ENCODE data around the gene DYSF. TPM values are rescaled to one million over a fixed set of nuclear protein-coding genes. Genes with fewer than 3 reads are reported as not detected.

DYSF gene
- total and polyA plus RNA-seq, 2 donors (not counting 1 experiment from before 2014, with no cell fraction given) = 0.17 to 0.43 TPM

DNA sequence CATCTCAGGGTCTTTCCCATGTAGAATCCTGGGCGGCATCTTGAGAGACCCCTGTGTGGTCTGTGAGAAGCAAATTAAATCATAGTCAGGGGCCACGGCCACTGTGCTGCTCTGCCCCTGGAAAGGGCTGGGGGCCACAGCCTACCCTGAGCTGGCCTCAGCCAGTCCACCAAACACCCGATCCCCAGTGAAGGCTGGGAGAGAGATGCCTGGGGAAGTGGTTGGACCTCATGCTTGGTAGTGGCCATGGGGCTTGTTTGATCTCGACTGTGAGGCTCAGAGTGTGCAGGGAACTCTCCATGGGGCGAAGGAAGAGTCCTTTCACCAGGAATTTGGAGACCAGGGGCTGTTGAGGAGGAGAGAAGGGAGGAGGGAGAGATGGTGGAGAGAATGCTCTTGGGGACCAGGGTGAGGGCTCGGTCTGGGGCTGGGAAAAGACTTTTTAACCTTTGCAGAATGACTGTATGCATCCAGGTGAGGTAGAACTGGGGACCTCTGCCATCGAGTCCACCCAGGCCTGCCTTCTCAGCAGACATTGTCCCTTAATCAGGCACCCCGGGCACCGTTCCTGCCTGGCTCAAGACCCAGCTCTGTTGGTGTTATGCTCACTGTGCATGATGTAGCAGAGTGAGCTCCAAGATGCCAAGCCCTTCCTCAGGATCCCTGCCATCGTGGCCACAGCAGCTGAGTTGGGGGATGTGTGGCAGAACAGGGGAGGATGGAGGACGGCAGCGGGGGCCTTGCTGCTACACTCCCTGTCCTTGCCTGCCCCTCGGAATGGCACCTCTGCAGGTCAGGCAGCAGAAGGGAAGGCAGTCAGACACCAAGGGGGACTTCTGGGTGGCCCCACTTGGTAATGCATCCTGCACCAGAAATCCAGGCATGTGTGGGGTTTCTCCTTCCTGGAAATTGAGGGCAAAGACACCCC is 249.9 kb downstream of the DYSF start:
- ATAC-seq (ENCODE audit: low read depth) (no peak), DNase-seq (no peak)
- H3K27ac ChIP-seq (ENCODE audit: low read length in 2 of 2) = no peak overlapping the region
- H3K4me1 ChIP-seq (ENCODE audit: control insufficient read depth in 2 of 2, insufficient read depth in 2 of 2, low read length in 2 of 2) = no peaks in the 10 kb centered on the region
- no peaks in the 10 kb centered on the region for H3K27me3 ChIP-seq (replicated peaks in 1 of 4; ENCODE audit: control extremely low read depth in 1 of 4, control insufficient read depth in 3 of 4, insufficient read depth in 4 of 4, low read length in 3 of 4)
- no peaks in the 10 kb centered on the region for H3K27me3 Mint-ChIP-seq
- no peak overlapping the region for H3K27ac Mint-ChIP-seq
- no peaks in the 10 kb centered on the region for H3K4me1 Mint-ChIP-seq
- TF ChIP-seq EZH2 (IDR thresholded peaks at IDR 0.05; ENCODE audit: borderline replicate concordance, insufficient read depth, low read depth, low read length, poor library complexity, severe bottlenecking) = no peak
- TF ChIP-seq, protein P1, sequence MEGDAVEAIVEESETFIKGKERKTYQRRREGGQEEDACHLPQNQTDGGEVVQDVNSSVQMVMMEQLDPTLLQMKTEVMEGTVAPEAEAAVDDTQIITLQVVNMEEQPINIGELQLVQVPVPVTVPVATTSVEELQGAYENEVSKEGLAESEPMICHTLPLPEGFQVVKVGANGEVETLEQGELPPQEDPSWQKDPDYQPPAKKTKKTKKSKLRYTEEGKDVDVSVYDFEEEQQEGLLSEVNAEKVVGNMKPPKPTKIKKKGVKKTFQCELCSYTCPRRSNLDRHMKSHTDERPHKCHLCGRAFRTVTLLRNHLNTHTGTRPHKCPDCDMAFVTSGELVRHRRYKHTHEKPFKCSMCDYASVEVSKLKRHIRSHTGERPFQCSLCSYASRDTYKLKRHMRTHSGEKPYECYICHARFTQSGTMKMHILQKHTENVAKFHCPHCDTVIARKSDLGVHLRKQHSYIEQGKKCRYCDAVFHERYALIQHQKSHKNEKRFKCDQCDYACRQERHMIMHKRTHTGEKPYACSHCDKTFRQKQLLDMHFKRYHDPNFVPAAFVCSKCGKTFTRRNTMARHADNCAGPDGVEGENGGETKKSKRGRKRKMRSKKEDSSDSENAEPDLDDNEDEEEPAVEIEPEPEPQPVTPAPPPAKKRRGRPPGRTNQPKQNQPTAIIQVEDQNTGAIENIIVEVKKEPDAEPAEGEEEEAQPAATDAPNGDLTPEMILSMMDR (IDR thresholded peaks at IDR 0.05) = no peak
- H3K4me3 ChIP-seq (ENCODE audit: control extremely low read depth in 1 of 5, extremely low read depth in 1 of 5, insufficient read depth in 1 of 5, low read depth in 2 of 5, low read length in 4 of 5) = no peak overlapping the region
- H4K20me1 ChIP-seq (ENCODE audit: control insufficient read depth, insufficient read depth, low read length, poor library complexity, severe bottlenecking) = no peaks in the 10 kb centered on the region
- no peak overlapping the region for H2AFZ ChIP-seq (ENCODE audit: insufficient read depth, low read depth, low read length, poor library complexity, severe bottlenecking)
- CTCF ChIA-PET = no interaction called here
- WGBS (ENCODE audit: insufficient coverage) = 72% methylated on average over 11 of the region's 13 CpGs
- POLR2A ChIA-PET = no interaction called here
- H3K9me3 ChIP-seq (ENCODE audit: control extremely low read depth in 1 of 3, control insufficient read depth in 2 of 3, insufficient read depth in 1 of 3, low read length in 2 of 3) = no peaks in the 10 kb centered on the region
- no peak overlapping the region for H3K4me2 ChIP-seq (replicated peaks; ENCODE audit: low read depth, low read length, poor library complexity, severe bottlenecking)
- intact Hi-C loops (cut with micrococcal nuclease) = no loop called here
- H3K36me3 ChIP-seq (replicated peaks in 1 of 2; ENCODE audit: control extremely low read depth in 1 of 2, control insufficient read depth in 1 of 2, extremely low read depth in 1 of 2, insufficient read depth in 2 of 2, low read length in 1 of 2) = no peaks in the 10 kb centered on the region
- no peak overlapping the region for H3K9ac ChIP-seq (ENCODE audit: low read length)
- no peaks in the 10 kb centered on the region for H3K9me3 Mint-ChIP-seq (ENCODE audit: insufficient read depth)
- no peaks in the 10 kb centered on the region for H3K79me2 ChIP-seq (ENCODE audit: control insufficient read depth, insufficient read depth, low read length)
- no peak overlapping the region for H3K4me3 Mint-ChIP-seq

DNA sequence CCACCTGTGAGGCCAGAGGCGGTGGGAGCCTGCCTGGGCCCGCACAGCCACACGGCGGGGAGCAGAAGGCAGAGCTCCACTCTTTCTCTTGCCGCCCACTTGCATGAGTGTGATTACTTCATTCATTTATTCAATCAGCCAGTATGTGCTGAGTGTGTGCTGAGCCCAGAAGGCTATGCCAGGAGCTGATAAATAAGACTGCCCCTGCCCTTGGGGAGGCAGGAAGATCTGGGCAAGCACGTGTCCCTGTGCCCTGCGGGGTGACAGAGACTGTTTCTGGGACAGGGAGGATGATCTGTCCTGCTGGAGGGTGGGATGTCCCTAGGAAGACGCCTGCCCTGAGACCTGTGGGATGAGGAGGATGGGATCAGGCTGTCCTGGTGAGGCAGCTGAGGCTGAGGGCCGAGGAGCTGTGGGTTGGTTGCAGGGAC is 250.8 kb downstream of the DYSF start:
- H3K4me2 ChIP-seq (replicated peaks; ENCODE audit: low read depth, low read length, poor library complexity, severe bottlenecking) = no peak overlapping the region
- no peak overlapping the region for H2AFZ ChIP-seq (ENCODE audit: insufficient read depth, low read depth, low read length, poor library complexity, severe bottlenecking)
- no peaks in the 10 kb centered on the region for H3K9me3 Mint-ChIP-seq (ENCODE audit: insufficient read depth)
- H3K4me3 ChIP-seq (ENCODE audit: control extremely low read depth in 1 of 5, extremely low read depth in 1 of 5, insufficient read depth in 1 of 5, low read depth in 2 of 5, low read length in 4 of 5) = no peak overlapping the region
- H4K20me1 ChIP-seq (ENCODE audit: control insufficient read depth, insufficient read depth, low read length, poor library complexity, severe bottlenecking) = no peaks in the 10 kb centered on the region
- H3K27me3 ChIP-seq (replicated peaks in 1 of 4; ENCODE audit: control extremely low read depth in 1 of 4, control insufficient read depth in 3 of 4, insufficient read depth in 4 of 4, low read length in 3 of 4) = no peaks in the 10 kb centered on the region
- no peaks in the 10 kb centered on the region for H3K4me1 ChIP-seq (ENCODE audit: control insufficient read depth in 2 of 2, insufficient read depth in 2 of 2, low read length in 2 of 2)
- H3K4me3 Mint-ChIP-seq = no peak overlapping the region
- WGBS (ENCODE audit: insufficient coverage) = 91% methylated on average over 5 of the region's 9 CpGs
- no peaks in the 10 kb centered on the region for H3K4me1 Mint-ChIP-seq
- no peak overlapping the region for H3K27ac Mint-ChIP-seq
- intact Hi-C loops (cut with micrococcal nuclease) = no loop called here
- ChIA-PET POLR2A (no interaction called here), CTCF (no interaction called here)
- H3K36me3 ChIP-seq (replicated peaks in 1 of 2; ENCODE audit: control extremely low read depth in 1 of 2, control insufficient read depth in 1 of 2, extremely low read depth in 1 of 2, insufficient read depth in 2 of 2, low read length in 1 of 2) = no peaks in the 10 kb centered on the region
- no peak for DNase-seq
- no peaks in the 10 kb centered on the region for H3K79me2 ChIP-seq (ENCODE audit: control insufficient read depth, insufficient read depth, low read length)
- H3K9me3 ChIP-seq (ENCODE audit: control extremely low read depth in 1 of 3, control insufficient read depth in 2 of 3, insufficient read depth in 1 of 3, low read length in 2 of 3) = no peaks in the 10 kb centered on the region
- no peak for ATAC-seq (ENCODE audit: low read depth)
- TF ChIP-seq, protein P1 (IDR thresholded peaks at IDR 0.05) = no peak
- TF ChIP-seq EZH2 (IDR thresholded peaks at IDR 0.05; ENCODE audit: borderline replicate concordance, insufficient read depth, low read depth, low read length, poor library complexity, severe bottlenecking) = no peak
- no peak overlapping the region for H3K27ac ChIP-seq (ENCODE audit: low read length in 2 of 2)
- no peak overlapping the region for H3K9ac ChIP-seq (ENCODE audit: low read length)
- no peaks in the 10 kb centered on the region for H3K27me3 Mint-ChIP-seq

Measured in B cell (primary cell).